Heart left ventricle (tissue), 13 donors: ENCODE measurements around the gene ATRN.

Experiments
- CTCF ChIP-seq, 12 donors: fragments of 200-600 bp; sonication (generic) in 4 of 12; IDR thresholded peaks; one replicate each; pipeline versions ENCODE4 v1.5.0 to v1.8.0; 2018 to 2022; ENCODE audit warnings: antibody characterized with exemption in 12 of 12, mild to moderate bottlenecking in 5 of 12
- POLR2A ChIP-seq, 2 donors: fragments of 450-650 bp; IDR thresholded peaks; one replicate each; pipeline ENCODE4 v1.6.1; 2017; ENCODE audit warnings: antibody characterized with exemption in 2 of 2, mild to moderate bottlenecking in 2 of 2, moderate library complexity in 2 of 2
- donor health status: ischemic (EF 13 %, LVEDD 7.1; RV severe dilation, severe dysfunction).
- donor health status: DM: no; HTN: yes; CAD: no.
- donor health status: DM: no; HTN: no; CAD: no.
- donor health status: ischemic (EF 25% LVEDD 6.9; RV normal size, moderate dysfunction).
- donor health status: ischemic (EF 25% LVEDD 5.7; RV mildly dilated, moderate dysfunction).
- donor health status: ischemic (EF 35%, LVEDD 5.7; RV mildly dilated, moderate dysfunction).
- donor health status: nonischemic (EF 11% LVEDD 7.7; RV severe dilation, severe dysfunction).
- donor health status: DM: yes; HTN: yes; CAD: no.
- donor health status: PGD.
- donor health status: ischemic (EF 29% LVEDD 5.4; RV normal size, mild dysfunction).
- donor health status: nonischemic (EF 23%, LVEDD 6.1; RV moderate dilation, normal function).

- TF ChIP-seq CTCF (IDR thresholded peaks at IDR 0.05) (no peak), POLR2A (IDR thresholded peaks at IDR 0.05) (no peak)
These were observed 150.3 kb downstream of the ATRN start for GRCh38 chr20:3621111-3621510.
